GM12873 (cell line): ENCODE measurements around the gene PCNT.

Experiments used
- CTCF ChIP-seq: IDR thresholded peaks from 2 replicates; pipeline ENCODE4 v1.5.1; 2012; ENCODE audit warnings: low read depth, mild to moderate bottlenecking, moderate library complexity, low read length, control low read depth; ENCODE audit not compliant: insufficient read depth; ENCODE audit errors: missing control alignments

The PCNT gene

DNA sequence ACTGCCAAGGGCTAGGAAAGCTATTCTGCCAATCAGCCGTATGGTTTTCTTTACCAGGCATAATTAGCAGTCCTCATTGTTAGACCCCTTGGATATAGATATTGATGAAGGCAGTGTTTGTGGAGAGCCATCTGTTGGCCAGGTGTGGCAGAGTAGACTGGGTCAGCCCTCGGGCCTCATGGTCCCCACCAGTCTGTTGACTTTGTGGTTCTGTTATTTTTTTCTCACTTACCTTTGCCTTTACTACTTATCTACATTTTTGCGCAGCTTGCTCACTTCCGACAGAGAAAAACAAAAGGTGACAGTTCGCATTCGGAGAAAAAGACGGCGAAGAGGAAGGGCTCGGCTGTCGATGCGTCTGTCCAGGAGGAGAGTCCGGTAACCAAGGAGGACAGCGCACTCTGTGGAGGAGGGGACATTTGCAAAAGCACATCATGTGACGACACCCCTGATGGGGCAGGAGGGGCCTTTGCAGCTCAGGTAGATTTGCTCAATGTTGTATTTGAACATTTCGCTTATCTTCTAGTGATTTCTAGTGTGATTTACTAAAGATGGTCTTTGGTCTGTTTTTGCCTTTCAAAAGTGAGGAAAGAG is 2.3 kb downstream of the PCNT start:
- peak; percentile 10 for TF ChIP-seq CTCF

DNA sequence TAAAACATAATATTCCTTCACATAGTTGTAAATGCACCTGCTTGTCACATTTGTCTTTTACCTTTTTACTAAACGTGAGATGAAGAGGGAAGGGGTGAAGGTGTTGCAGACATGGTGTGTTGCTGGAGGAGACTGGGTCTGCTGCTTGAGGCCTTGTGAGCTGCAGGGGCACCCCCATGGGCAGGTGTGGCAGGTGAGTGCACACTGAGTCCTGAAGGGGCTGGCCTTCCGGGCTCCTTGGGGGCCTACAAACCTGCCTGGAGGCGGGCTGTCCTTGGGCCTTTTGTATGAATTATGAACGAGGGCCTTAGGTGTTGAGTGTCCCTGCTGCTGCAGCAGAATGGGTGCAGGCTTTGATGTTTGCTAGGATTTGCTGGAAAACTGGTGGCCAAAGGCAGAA is 3.8 kb downstream of the PCNT start:
- no peak for TF ChIP-seq CTCF

DNA sequence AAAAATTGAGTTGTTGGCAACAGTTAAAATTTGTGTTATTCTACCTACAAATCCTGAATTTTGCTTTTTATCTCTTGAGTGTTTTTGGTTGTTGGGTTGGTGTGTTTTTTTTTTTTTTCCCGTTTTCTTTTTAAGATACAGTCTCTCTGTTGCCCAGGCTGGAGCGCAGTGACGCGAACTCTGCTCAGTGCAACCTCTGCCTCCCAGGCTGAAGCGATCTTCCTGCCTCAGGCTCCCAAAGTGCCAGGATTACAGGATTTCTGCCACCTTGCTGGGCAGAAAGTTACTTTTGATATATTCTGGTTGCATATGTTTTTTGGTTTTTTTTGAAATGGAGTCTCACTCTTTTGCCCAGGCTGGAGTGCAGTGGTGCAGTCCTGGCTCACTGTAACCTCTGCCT is 4.2 kb downstream of the PCNT start:
- TF ChIP-seq CTCF: no peak

GRCh38 chr21:46329796-46330195 is 5.8 kb downstream of the PCNT start:
- TF ChIP-seq CTCF: no peak

GRCh38 chr21:46334351-46335140 is 10.6 kb downstream of the PCNT start:
- no peak for TF ChIP-seq CTCF

DNA sequence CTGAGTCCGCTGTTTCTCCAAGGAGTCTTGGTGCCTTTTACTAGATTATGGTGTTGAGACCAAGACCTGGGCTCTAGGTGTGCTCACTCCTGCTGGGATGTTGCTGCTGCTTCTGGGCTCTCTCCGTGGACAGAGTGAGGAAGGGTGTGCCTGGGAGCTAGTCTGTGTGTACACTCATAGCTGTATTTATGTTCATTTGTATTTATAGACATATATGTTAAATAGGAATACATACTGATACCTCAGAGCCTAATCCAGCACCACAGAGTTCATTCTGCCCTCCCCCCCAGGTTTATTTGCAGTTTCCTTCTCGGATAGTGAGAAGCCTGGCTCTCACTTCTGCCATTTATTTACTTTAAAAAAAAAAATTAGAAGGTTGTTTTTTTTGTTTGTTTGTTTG is 12.6 kb downstream of the PCNT start:
- no peak for TF ChIP-seq CTCF

DNA sequence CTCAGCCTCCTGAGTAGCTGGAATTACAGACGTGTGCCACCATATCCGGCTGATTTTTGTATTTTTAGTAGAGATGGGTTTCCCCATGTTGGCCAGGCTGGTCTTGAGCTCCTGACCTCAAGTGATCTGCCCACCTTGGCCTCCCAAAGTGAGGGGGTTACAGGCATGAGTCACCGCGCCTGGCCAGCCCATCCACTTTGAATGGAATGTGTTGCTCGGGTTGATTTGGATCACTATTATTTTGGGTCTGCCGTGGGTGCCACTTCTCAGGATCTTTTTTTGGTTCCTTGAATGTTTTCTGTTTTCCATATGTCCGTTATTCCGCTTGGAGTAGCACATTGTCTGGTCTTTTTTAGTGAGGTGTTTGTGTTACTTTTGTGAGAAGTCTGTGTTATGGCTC is 17.0 kb downstream of the PCNT start:
- TF ChIP-seq CTCF: no peak
